ENCODE results near the gene SLC6A4. TPM values are rescaled to one million over a fixed set of nuclear protein-coding genes. Genes with fewer than 3 reads are reported as not detected.
A peak's percentile ranks its signal among the peaks of the same experiment; 100 is the strongest.
"Not testable (repeated sequence)": the region's sequence is repeated elsewhere in the genome, so short reads cannot be mapped to it uniquely, and the experiment has no call there.

SLC6A4 gene
- total RNA-seq, 1 donor from 2014 or later, result 1.5 TPM

GRCh38 chr17:30219315-30219714, 16.2 kb downstream of the SLC6A4 start:
- ATAC-seq, result no peak

GRCh38 chr17:30218799-30219198, 16.7 kb downstream of the SLC6A4 start:
- ATAC-seq, result no peak

- no peak for ATAC-seq
These were observed 17.7 kb downstream of the SLC6A4 start for GRCh38 chr17:30217746-30218245.

GRCh38 chr17:30217054-30217453, 18.4 kb downstream of the SLC6A4 start:
- no peak for ATAC-seq

GRCh38 chr17:30212750-30213149, 22.7 kb downstream of the SLC6A4 start:
- peak; percentile 20 for ATAC-seq

- ATAC-seq, result no peak
These were observed 24.1 kb downstream of the SLC6A4 start for GRCh38 chr17:30211371-30211770.

- no peak for ATAC-seq
These were observed 24.6 kb downstream of the SLC6A4 start for GRCh38 chr17:30210901-30211300.

GRCh38 chr17:30210366-30210765, 25.1 kb downstream of the SLC6A4 start:
- no peak for ATAC-seq

GRCh38 chr17:30209930-30210329, 25.6 kb downstream of the SLC6A4 start:
- no peak for ATAC-seq

- no peak for ATAC-seq
These were observed 27.3 kb downstream of the SLC6A4 start for GRCh38 chr17:30208214-30208613.

- no peak for ATAC-seq
These were observed 27.8 kb downstream of the SLC6A4 start for GRCh38 chr17:30207655-30208054.

GRCh38 chr17:30203471-30203981, 32.0 kb downstream of the SLC6A4 start:
- ATAC-seq, result no peak

GRCh38 chr17:30200656-30201055, 34.8 kb downstream of the SLC6A4 start:
- not testable (repeated sequence) for ATAC-seq

- no peak for ATAC-seq
These were observed 35.4 kb downstream of the SLC6A4 start for GRCh38 chr17:30200106-30200505.

- no peak for ATAC-seq
These were observed 35.9 kb downstream of the SLC6A4 start for GRCh38 chr17:30199600-30199999.

GRCh38 chr17:30197416-30197815, 38.1 kb downstream of the SLC6A4 start:
- no peak for ATAC-seq

GRCh38 chr17:30196504-30196903, 39.0 kb downstream of the SLC6A4 start:
- ATAC-seq, result no peak

GRCh38 chr17:30191072-30191471, 44.4 kb downstream of the SLC6A4 start:
- no peak for ATAC-seq

- ATAC-seq, result peak; percentile 68
These were observed 47.1 kb downstream of the SLC6A4 start for GRCh38 chr17:30188211-30188939.

GRCh38 chr17:30187573-30187972, 47.9 kb downstream of the SLC6A4 start:
- ATAC-seq, result no peak

GRCh38 chr17:30186761-30187160, 48.7 kb downstream of the SLC6A4 start:
- no peak for ATAC-seq

- ATAC-seq, result no peak
These were observed 58.6 kb downstream of the SLC6A4 start for GRCh38 chr17:30176855-30177254.

- ATAC-seq, result no peak
These were observed 60.9 kb downstream of the SLC6A4 start for GRCh38 chr17:30174556-30174955.

- ATAC-seq, result no peak
These were observed 61.8 kb downstream of the SLC6A4 start for GRCh38 chr17:30173649-30174048.
